ENCODE results near the gene PPTC7. TPM values are rescaled to one million over a fixed set of nuclear protein-coding genes. Genes with fewer than 3 reads are reported as not detected.
A peak's percentile ranks its signal among the peaks of the same experiment; 100 is the strongest.

The PPTC7 gene
- total RNA-seq, 4 donors from 2014 or later: 14.8 to 30.5 (median 19.2) TPM

- H3K27me3 ChIP-seq: no peaks in the 10 kb centered on the region
- TF ChIP-seq, protein P1, sequence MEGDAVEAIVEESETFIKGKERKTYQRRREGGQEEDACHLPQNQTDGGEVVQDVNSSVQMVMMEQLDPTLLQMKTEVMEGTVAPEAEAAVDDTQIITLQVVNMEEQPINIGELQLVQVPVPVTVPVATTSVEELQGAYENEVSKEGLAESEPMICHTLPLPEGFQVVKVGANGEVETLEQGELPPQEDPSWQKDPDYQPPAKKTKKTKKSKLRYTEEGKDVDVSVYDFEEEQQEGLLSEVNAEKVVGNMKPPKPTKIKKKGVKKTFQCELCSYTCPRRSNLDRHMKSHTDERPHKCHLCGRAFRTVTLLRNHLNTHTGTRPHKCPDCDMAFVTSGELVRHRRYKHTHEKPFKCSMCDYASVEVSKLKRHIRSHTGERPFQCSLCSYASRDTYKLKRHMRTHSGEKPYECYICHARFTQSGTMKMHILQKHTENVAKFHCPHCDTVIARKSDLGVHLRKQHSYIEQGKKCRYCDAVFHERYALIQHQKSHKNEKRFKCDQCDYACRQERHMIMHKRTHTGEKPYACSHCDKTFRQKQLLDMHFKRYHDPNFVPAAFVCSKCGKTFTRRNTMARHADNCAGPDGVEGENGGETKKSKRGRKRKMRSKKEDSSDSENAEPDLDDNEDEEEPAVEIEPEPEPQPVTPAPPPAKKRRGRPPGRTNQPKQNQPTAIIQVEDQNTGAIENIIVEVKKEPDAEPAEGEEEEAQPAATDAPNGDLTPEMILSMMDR (IDR thresholded peaks at IDR 0.05): no peak
- TF ChIP-seq POLR2A (IDR thresholded peaks at IDR 0.05): no peak
- WGBS, 2 donors: 86 to 97% methylated on average over 3 of the region's 3 CpGs
- H3K4me3 ChIP-seq: no peak overlapping the region
- intact Hi-C loops (cut with DNase I): no loop called here
- H3K36me3 ChIP-seq: peaks cover 0 to 32% (median 0%) of the 10 kb centered on the region in 3 donors
- H3K9me3 ChIP-seq: no peaks in the 10 kb centered on the region
- DNase-seq: no peak
- H3K4me1 ChIP-seq: peaks cover 7 to 73% (median 16%) of the 10 kb centered on the region in 3 donors
- no peak overlapping the region for H3K27ac ChIP-seq
Measured at GRCh38 chr12:110554184-110554583, 28.9 kb downstream of the PPTC7 start.

DNA sequence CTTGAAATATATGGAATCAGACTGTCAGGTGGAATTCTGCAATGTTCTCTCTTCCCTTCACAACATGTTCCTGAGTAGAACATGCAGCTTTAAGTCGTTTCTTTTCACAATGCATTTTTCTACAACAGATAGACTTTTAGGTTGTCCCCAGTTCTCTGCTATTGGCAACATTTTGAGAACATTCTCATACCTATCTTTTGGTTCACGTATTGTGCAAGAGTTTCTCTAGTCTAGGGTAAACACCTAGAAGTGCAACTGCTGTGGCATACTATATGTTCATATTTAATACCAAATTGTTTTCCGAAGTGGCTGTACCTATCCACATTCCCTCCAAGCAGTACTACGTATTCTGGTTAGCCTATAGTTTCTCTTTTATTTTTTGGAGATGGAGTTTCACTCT lies 32.1 kb downstream of the PPTC7 start:
- DNase-seq: no peak
- Histone ChIP-seq H3K9me3 (no peaks in the 10 kb centered on the region), H3K36me3 (peaks cover 0 to 42% (median 0%) of the 10 kb centered on the region in 3 donors), H3K27me3 (no peaks in the 10 kb centered on the region), H3K27ac (no peak overlapping the region), H3K4me1 (peaks cover 15 to 73% (median 27%) of the 10 kb centered on the region in 3 donors), H3K4me3 (no peak overlapping the region)
- 82 to 90% methylated on average over 4 of the region's 4 CpGs for WGBS, 2 donors
- TF ChIP-seq POLR2A (IDR thresholded peaks at IDR 0.05): no peak
- TF ChIP-seq, protein P1 (IDR thresholded peaks at IDR 0.05): no peak
- intact Hi-C loops (cut with DNase I): no loop called here

GRCh38 chr12:110549716-110550115 lies 33.4 kb downstream of the PPTC7 start:
- DNase-seq: no peak
- Histone ChIP-seq H3K36me3 (peaks cover 0 to 50% (median 0%) of the 10 kb centered on the region in 3 donors), H3K27ac (peak overlapping the region; percentile 15 to 64 (median 40)), H3K4me1 (peaks cover 25 to 73% (median 29%) of the 10 kb centered on the region in 3 donors), H3K4me3 (no peak overlapping the region), H3K9me3 (no peaks in the 10 kb centered on the region), H3K27me3 (no peaks in the 10 kb centered on the region)
- intact Hi-C loops (cut with DNase I): no loop called here
- TF ChIP-seq, protein P1 (IDR thresholded peaks at IDR 0.05): no peak
- no peak for TF ChIP-seq POLR2A (IDR thresholded peaks at IDR 0.05)
- WGBS, 2 donors: 78 to 91% methylated on average over 2 of the region's 2 CpGs

- 62 to 81% methylated on average over 7 of the region's 7 CpGs for WGBS, 2 donors
- intact Hi-C loops (cut with DNase I): no loop called here
- DNase-seq: no peak
- Histone ChIP-seq H3K4me1 (peaks cover 34 to 75% (median 40%) of the 10 kb centered on the region in 3 donors), H3K9me3 (no peaks in the 10 kb centered on the region), H3K4me3 (no peak overlapping the region), H3K27me3 (no peaks in the 10 kb centered on the region), H3K36me3 (peaks cover 0 to 54% (median 0%) of the 10 kb centered on the region in 3 donors), H3K27ac (peak overlapping the region; percentile 4 to 64 (median 34))
- TF ChIP-seq, protein P1 (IDR thresholded peaks at IDR 0.05): no peak
- no peak for TF ChIP-seq POLR2A (IDR thresholded peaks at IDR 0.05)
Measured at GRCh38 chr12:110548678-110549077, 34.4 kb downstream of the PPTC7 start.

- no peak for TF ChIP-seq POLR2A (IDR thresholded peaks at IDR 0.05)
- peaks cover 0 to 47% (median 0%) of the 10 kb centered on the region in 3 donors for H3K36me3 ChIP-seq
- intact Hi-C loops (cut with DNase I): no loop called here
- DNase-seq: no peak
- H3K27ac ChIP-seq: peak overlapping the region in 3 of 4 donors; percentile 87 to 91 (median 91)
- H3K4me3 ChIP-seq: no peak overlapping the region
- no peaks in the 10 kb centered on the region for H3K9me3 ChIP-seq
- 73 to 76% methylated on average over 2 of the region's 2 CpGs for WGBS, 2 donors
- peaks cover 44 to 90% (median 55%) of the 10 kb centered on the region in 3 donors for H3K4me1 ChIP-seq
- no peaks in the 10 kb centered on the region for H3K27me3 ChIP-seq
Measured at GRCh38 chr12:110547090-110547489, 36.0 kb downstream of the PPTC7 start.

DNA sequence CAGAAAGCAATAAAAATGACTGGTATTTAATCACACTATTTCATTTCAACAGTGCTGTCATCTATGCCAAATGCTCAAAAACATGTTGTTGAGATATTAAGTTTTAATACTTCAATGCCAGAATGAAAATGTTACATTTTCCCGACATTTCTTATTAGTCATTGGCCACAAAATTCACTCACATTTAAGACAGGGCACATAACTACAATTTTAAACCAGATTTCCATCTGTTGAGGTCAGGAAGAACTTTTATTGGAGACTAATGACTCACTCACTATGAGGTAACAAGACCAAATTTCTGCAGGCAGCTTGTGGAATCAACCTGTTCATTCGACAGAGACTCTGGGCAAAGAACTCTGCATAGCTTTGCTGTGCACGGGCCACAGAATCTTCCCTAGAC lies 36.8 kb downstream of the PPTC7 start:
- no peaks in the 10 kb centered on the region for H3K9me3 ChIP-seq
- H3K27ac ChIP-seq: peak overlapping the region; percentile 76 to 91 (median 89)
- no peak for TF ChIP-seq POLR2A (IDR thresholded peaks at IDR 0.05)
- TF ChIP-seq, protein P1 (IDR thresholded peaks at IDR 0.05): no peak
- intact Hi-C loops (cut with DNase I): no loop called here
- H3K4me1 ChIP-seq: peaks cover 44 to 89% (median 60%) of the 10 kb centered on the region in 3 donors
- peaks cover 0 to 42% (median 0%) of the 10 kb centered on the region in 3 donors for H3K36me3 ChIP-seq
- H3K27me3 ChIP-seq: no peaks in the 10 kb centered on the region
- WGBS, 2 donors: 40 to 45% methylated on average over 3 of the region's 3 CpGs
- no peak overlapping the region for H3K4me3 ChIP-seq
- no peak for DNase-seq
